ENCODE results near the gene TSPAN9. TPM values are rescaled to one million over a fixed set of nuclear protein-coding genes. Genes with fewer than 3 reads are reported as not detected.

The TSPAN9 gene
- total and polyA plus RNA-seq, 2 of the 4 experiments (the other 2 are of a cell fraction): 17.7 to 39.1 TPM

GRCh38 chr12:3154006-3154405 is 76.8 kb downstream of the TSPAN9 start:
- H4K5ac ChIP-seq (ENCODE audit: low read depth, low read length): no peak overlapping the region
- no peaks in the 10 kb centered on the region; the same call in 1 of the 2 replicates for H3K9me1 ChIP-seq (ENCODE audit: insufficient read depth, low read length)
- H4K8ac ChIP-seq (ENCODE audit: low read depth in 2 of 2, low read length in 2 of 2): no peak overlapping the region
- intact Hi-C loops (cut with micrococcal nuclease) (loop anchor here (5.0 kb wide), 1 partner anchor 48 kb away; no protein-coding TSS in a partner anchor), in situ Hi-C loops (cut with MboI; ENCODE audit: low sequenced_read_pairs) (no loop called here), dilution Hi-C loops (cut with HindIII; ENCODE audit: low sequenced_read_pairs, unreplicated experiment) (no loop called here)
- ChIA-PET CTCF (interaction anchor here (1.4 kb wide), 1 partner anchor 81 kb away, joined by 6 read pairs; no protein-coding TSS in a partner anchor), POLR2A (ENCODE audit: unreplicated experiment) (no interaction called here)
- no peak for DNase-seq
- no peak overlapping the region for H3K27ac ChIP-seq (ENCODE audit: insufficient read depth, low read length)
- ATAC-seq (ENCODE audit: low read depth): no peak
- no peak overlapping the region for H3K4me2 ChIP-seq (ENCODE audit: low read depth, low read length)
- H4K91ac ChIP-seq (ENCODE audit: insufficient read depth, low read depth, low read length): no peak overlapping the region
- H2BK5ac ChIP-seq (ENCODE audit: low read depth, low read length, poor library complexity, severe bottlenecking): no peak overlapping the region
- no peak overlapping the region for H2AK9ac ChIP-seq (replicated peaks; ENCODE audit: low read depth, low read length, poor library complexity)
- no peaks in the 10 kb centered on the region for H3K27me3 ChIP-seq (ENCODE audit: control insufficient read depth, insufficient read depth, low read length)
- no peak overlapping the region for H3K4me3 ChIP-seq (ENCODE audit: insufficient read depth, low read depth, low read length)
- no peak overlapping the region for H2BK120ac ChIP-seq (ENCODE audit: low read depth, low read length)
- WGBS, 2 experiments (ENCODE audit: extremely low coverage in 2 of 2, insufficient read length in 1 of 2): 94% methylated on average over 4 of the region's 5 CpGs; no CpG with 5 or more reads in 1 of the 2 experiments
- no TSS peak for BruUV-seq (replicated peaks)
- H3K9ac ChIP-seq (ENCODE audit: low read depth, low read length): no peak overlapping the region
- H3K4ac ChIP-seq (ENCODE audit: low read depth, low read length): no peak overlapping the region
- H4K20me1 ChIP-seq (ENCODE audit: insufficient read depth, low read length): peaks cover 9% of the 10 kb centered on the region; the same call in 1 of the 2 replicates
- TF ChIP-seq RAD21 (IDR thresholded peaks at IDR 0.05; ENCODE audit: low read length) (no peak), POLR2A (IDR thresholded peaks at IDR 0.05; ENCODE audit: low read depth, low read length) (no peak), CEBPB (IDR thresholded peaks at IDR 0.05; ENCODE audit: low read depth, low read length) (no peak), CHD1 (IDR thresholded peaks at IDR 0.05; ENCODE audit: low read depth, low read length) (no peak), MAZ (IDR thresholded peaks at IDR 0.05; ENCODE audit: borderline replicate concordance, low read depth, low read length) (no peak), ELK1 (IDR thresholded peaks at IDR 0.05; ENCODE audit: borderline replicate concordance, low read depth, low read length) (no peak), BHLHE40 (IDR thresholded peaks at IDR 0.05; ENCODE audit: low read depth, low read length) (no peak), NFE2L2 (IDR thresholded peaks at IDR 0.05; ENCODE audit: low read depth, low read length) (no peak), RFX5 (IDR thresholded peaks at IDR 0.05; ENCODE audit: low read depth, low read length) (no peak), CTCF (conservative IDR thresholded peaks at IDR 0.05; ENCODE audit: low read depth, low read length) (no peak), SMC3 (IDR thresholded peaks at IDR 0.05; ENCODE audit: low read depth, low read length) (no peak), MAFK (IDR thresholded peaks at IDR 0.05; ENCODE audit: low read depth, low read length) (no peak), RCOR1 (IDR thresholded peaks at IDR 0.05; ENCODE audit: insufficient replicate concordance, low read length) (no peak), FOS (IDR thresholded peaks at IDR 0.05; ENCODE audit: low read depth, low read length) (no peak), USF2 (IDR thresholded peaks at IDR 0.05; ENCODE audit: low read depth, low read length) (no peak), MXI1 (IDR thresholded peaks at IDR 0.05; ENCODE audit: borderline replicate concordance, low read depth, low read length) (no peak)
- no peak overlapping the region for H2BK15ac ChIP-seq (ENCODE audit: low read depth, low read length)
- H3K79me1 ChIP-seq (ENCODE audit: low read depth in 1 of 2, low read length in 2 of 2): peaks cover 0 to 8% of the 10 kb centered on the region in 2 experiments; a peak in 1 of 4 replicates
- H3K4me1 ChIP-seq (ENCODE audit: control insufficient read depth, insufficient read depth, low read length): peaks cover 16% of the 10 kb centered on the region
- no peak overlapping the region for H3K56ac ChIP-seq (ENCODE audit: extremely low read depth, insufficient read depth, low read length)
- H3K9me3 ChIP-seq (ENCODE audit: control insufficient read depth, insufficient read depth, low read length): no peaks in the 10 kb centered on the region
- no peak overlapping the region for H2AFZ ChIP-seq (replicated peaks; ENCODE audit: low read length, poor library complexity)
- no peaks in the 10 kb centered on the region for H3K36me3 ChIP-seq (ENCODE audit: control insufficient read depth, insufficient read depth, low read length)
- H3K23ac ChIP-seq (ENCODE audit: low read depth, low read length): no peak overlapping the region
- H2AK5ac ChIP-seq (ENCODE audit: low read depth, low read length): no peak overlapping the region
- H2BK20ac ChIP-seq (ENCODE audit: low read depth, low read length): no peak overlapping the region
- H3K18ac ChIP-seq (ENCODE audit: low read depth, low read length): no peak overlapping the region
- no peak overlapping the region for H3K14ac ChIP-seq (replicated peaks; ENCODE audit: low read depth, low read length)
